PC-9 (cell line): ENCODE measurements around the gene MLXIPL. TPM values are rescaled to one million over a fixed set of nuclear protein-coding genes. Genes with fewer than 3 reads are reported as not detected.
"Not testable (repeated sequence)": the region's sequence is repeated elsewhere in the genome, so short reads cannot be mapped to it uniquely, and the experiment has no call there.

Source experiments
- BruUV-seq: library from RNA; stranded (reverse); fragments of 400-500 nt; replicated peaks from 2 replicates; lab custom pipeline; 2021; lab: Mats Ljungman, UMichigan
- CTCF ChIA-PET: fragments of 300-600 bp; sonication (Branson Sonifier 250); formaldehyde crosslinking; loops from one replicate; lab custom pipeline; 2022; ENCODE audit warnings: antibody characterized with exemption; lab: Charles Lee
- POLR2A ChIA-PET: fragments of 300-600 bp; sonication (Branson Sonifier 250); formaldehyde crosslinking; loops from one replicate; lab custom pipeline; 2022; ENCODE audit warnings: antibody characterized with exemption; ENCODE audit not compliant: unreplicated experiment; lab: Charles Lee
- DNase-seq, 2 experiments: peaks; one replicate each; pipeline versions ENCODE4 v3.0.0 to v3.0.0-alpha.2; 2015 to 2022; ENCODE audit warnings: mixed read lengths in 1 of 2
- H2AFZ ChIP-seq: fragments of 200-600 bp; sonication (generic); 2 replicates; pipeline ENCODE4 v1.8.1; 2017; ENCODE audit warnings: antibody characterized with exemption
- H3F3A ChIP-seq: fragments of 200-600 bp; sonication (generic); 2 replicates; pipeline ENCODE4 v1.8.1; 2017; ENCODE audit warnings: antibody characterized with exemption, mild to moderate bottlenecking, low read depth; ENCODE audit not compliant: insufficient read depth
- H3K27ac ChIP-seq: fragments of 200-600 bp; sonication (generic); 2 replicates; pipeline ENCODE4 v1.6.1; 2016; ENCODE audit warnings: mixed run types
- H3K27me3 ChIP-seq: fragments of 200-600 bp; sonication (generic); 2 replicates; pipeline ENCODE4 v1.6.1; 2016; ENCODE audit warnings: low read depth, mixed run types; ENCODE audit not compliant: insufficient read depth
- H3K36me3 ChIP-seq: fragments of 200-600 bp; sonication (generic); 2 replicates; pipeline ENCODE4 v1.6.1; 2016; ENCODE audit warnings: low read depth, mixed run types
- H3K4me1 ChIP-seq: fragments of 200-600 bp; sonication (generic); replicated peaks from 2 replicates; pipeline ENCODE4 v1.6.1; 2016; ENCODE audit warnings: mixed run types; ENCODE audit not compliant: insufficient read depth
- H3K4me2 ChIP-seq: fragments of 200-600 bp; sonication (generic); 2 replicates; pipeline ENCODE4 v1.6.1; 2017; ENCODE audit warnings: mixed run types
- H3K4me3 ChIP-seq: fragments of 200-600 bp; sonication (generic); 2 replicates; pipeline ENCODE4 v1.6.1; 2016; ENCODE audit warnings: mixed run types
- H3K79me2 ChIP-seq: fragments of 200-600 bp; sonication (generic); 2 replicates; pipeline ENCODE4 v1.6.1; 2017; ENCODE audit warnings: low read depth, mixed run types
- H3K9me2 ChIP-seq: fragments of 200-600 bp; sonication (generic); 2 replicates; pipeline ENCODE4 v1.8.1; 2017; ENCODE audit warnings: mild to moderate bottlenecking; ENCODE audit not compliant: insufficient read depth
- H3K9me3 ChIP-seq: fragments of 200-600 bp; sonication (generic); 2 replicates; pipeline ENCODE4 v1.8.1; 2016; ENCODE audit warnings: low read depth; ENCODE audit not compliant: insufficient read depth
- H4K20me1 ChIP-seq: fragments of 200-600 bp; sonication (generic); 2 replicates; pipeline ENCODE4 v1.8.1; 2017; ENCODE audit not compliant: insufficient read depth
- CTCF ChIP-seq: fragments of 200-600 bp; sonication (generic); conservative IDR thresholded peaks from 2 replicates; pipeline ENCODE4 v1.6.1; 2017; ENCODE audit warnings: mixed run types, antibody characterized with exemption, mild to moderate bottlenecking, moderate library complexity
- EZH2 ChIP-seq: fragments of 200-600 bp; sonication (generic); IDR thresholded peaks from 2 replicates; pipeline ENCODE4 v1.8.0; 2017; ENCODE audit warnings: antibody characterized with exemption, low read depth
- intact Hi-C: fragments of 100-400 bp; cut with micrococcal nuclease; formaldehyde crosslinking; loops from one replicate; pipeline ENCODE4 v1.10.0; 2022; ENCODE audit not compliant: unreplicated experiment
- total RNA-seq: library from RNA; stranded (reverse); gene quantifications from 2 replicates; pipeline ENCODE4 v1.2.3, GENCODE V29; 2021

Gene MLXIPL
- total RNA-seq, 1 experiment from 2014 or later, result 24.9 TPM

DNA sequence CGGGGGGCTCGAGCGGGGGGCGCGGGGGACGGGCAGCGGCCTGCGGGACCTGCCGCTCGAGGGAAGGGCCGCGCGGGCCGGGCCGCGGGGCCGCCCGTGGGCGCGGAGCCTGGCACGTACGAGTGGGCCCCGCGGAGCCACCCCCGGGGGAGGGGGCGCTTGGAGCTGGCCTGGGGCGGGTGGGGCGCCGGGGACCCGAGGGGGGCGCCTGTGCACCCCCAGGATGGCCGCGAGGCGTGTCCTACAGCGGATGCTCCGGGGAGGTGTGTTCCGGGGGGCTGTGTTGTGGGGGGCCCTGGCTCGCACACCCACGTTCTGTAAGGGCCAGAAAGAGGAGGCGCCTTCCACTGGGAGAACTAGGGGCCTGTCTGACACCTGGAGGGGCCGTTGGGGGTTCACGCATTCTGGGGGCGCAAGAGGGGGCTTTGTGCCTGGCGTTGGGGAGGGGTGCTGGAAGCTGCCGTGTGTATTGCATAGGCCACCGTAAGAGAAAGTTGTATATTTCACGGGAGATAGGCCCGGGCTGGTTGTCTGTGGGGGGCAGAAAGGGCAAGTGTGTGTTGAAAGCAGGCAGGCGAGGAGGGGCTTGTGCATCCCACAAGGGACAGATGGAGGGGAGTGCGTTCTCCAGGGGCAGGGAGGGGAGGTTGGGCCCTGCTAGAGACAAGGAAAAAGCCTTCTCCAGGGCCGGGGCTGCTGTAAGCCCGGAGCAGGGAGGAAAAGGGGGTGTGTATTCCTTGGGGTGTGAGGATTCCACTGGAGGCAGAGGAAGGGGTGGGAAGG is 44.0 kb upstream of the MLXIPL start:
- no TSS peak for BruUV-seq
- ChIA-PET CTCF (interaction anchor here (0.6 to 0.7 kb wide), 3 partner anchors 61 to 1317 kb away, joined by 3 to 14 read pairs (median 3); no protein-coding TSS in a partner anchor), POLR2A (no interaction called here)
- Histone ChIP-seq H3K4me2 (peak overlapping the region; percentile 75), H3K4me1 (0 out of 2 replicates have a peak, but pooled peaks cover 4% of the 10 kb centered on the region), H3K4me3 (peak overlapping the region; percentile 40; the same call in 1 of the 2 replicates), H3K27ac (no peak overlapping the region), H3K9me2 (no peaks in the 10 kb centered on the region), H2AFZ (peak overlapping the region; percentile 73), H4K20me1 (no peaks in the 10 kb centered on the region), H3K36me3 (no peaks in the 10 kb centered on the region), H3K79me2 (no peaks in the 10 kb centered on the region), H3K9me3 (no peaks in the 10 kb centered on the region), H3F3A (peaks cover 21% of the 10 kb centered on the region; the same call in 1 of the 2 replicates), H3K27me3 (no peaks in the 10 kb centered on the region)
- TF ChIP-seq CTCF (no peak), EZH2 (no peak)
- DNase-seq, result no peak
- intact Hi-C loops, result loop anchor here (5.0 kb wide), 3 partner anchors 41 to 146 kb away; partner anchors contain the start of genes BAZ1B and STX1A

- intact Hi-C loops, result loop anchor here (1.0 to 5.0 kb wide), 4 partner anchors 40 to 145 kb away; partner anchors contain the start of genes BAZ1B and STX1A
- H3K4me3 ChIP-seq, result peak within 1 kb of the TSS; percentile 40; the same call in 1 of the 2 replicates
- peak within 1 kb of the TSS; percentile 75 for H3K4me2 ChIP-seq
- no peaks in the 10 kb centered on the region for H3K27me3 ChIP-seq
- H3K27ac ChIP-seq, result no peak within 1 kb of the TSS
- ChIA-PET POLR2A (interaction anchor here (0.5 kb wide), 1 partner anchor 38 kb away, joined by 4 read pairs; no protein-coding TSS in a partner anchor), CTCF (interaction anchor here (0.7 kb wide), 1 partner anchor 60 kb away, joined by 3 read pairs; no protein-coding TSS in a partner anchor)
- DNase-seq, result peak; percentile 69 to 97
- H2AFZ ChIP-seq, result peak within 1 kb of the TSS; percentile 73
- H4K20me1 ChIP-seq, result no peaks in the 10 kb centered on the region
- 0 out of 2 replicates have a peak, but pooled peaks cover 4% of the 10 kb centered on the region for H3K4me1 ChIP-seq
- peaks cover 18% of the 10 kb centered on the region; the same call in 1 of the 2 replicates for H3F3A ChIP-seq
- H3K79me2 ChIP-seq, result no peaks in the 10 kb centered on the region
- TF ChIP-seq CTCF, result peak; percentile 50; the same call in 1 of the 2 replicates
- TF ChIP-seq EZH2, result no peak
- H3K9me3 ChIP-seq, result no peaks in the 10 kb centered on the region
- BruUV-seq, result no TSS peak
- no peaks in the 10 kb centered on the region for H3K36me3 ChIP-seq
- no peaks in the 10 kb centered on the region for H3K9me2 ChIP-seq
These were observed 43.2 kb upstream of the MLXIPL start, which contains the start of gene VPS37D for GRCh38 chr7:73667344-73668102. Gene VPS37D (plus strand): TSS chr7:73667831. CDS start chr7:73667959, 128 bp downstream.

DNA sequence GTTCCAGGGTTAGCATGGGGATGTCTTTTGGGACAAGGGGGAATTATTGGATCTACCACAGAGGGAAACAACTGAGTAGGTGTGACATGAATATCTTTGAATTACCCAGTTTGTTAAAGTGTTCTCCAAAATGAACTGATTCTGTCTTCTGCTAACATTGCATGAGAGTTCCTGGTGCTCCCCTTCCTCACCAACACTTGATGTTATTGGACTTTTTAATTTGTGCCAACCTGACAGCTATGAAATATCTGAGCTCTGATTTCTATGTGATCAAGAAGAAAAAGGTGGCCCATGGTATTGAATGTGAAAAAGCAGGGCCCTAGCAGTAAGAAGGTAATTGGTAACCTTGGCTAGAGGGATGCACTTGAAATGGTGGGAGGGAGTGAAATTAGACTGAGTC is 38.7 kb upstream of the MLXIPL start:
- Histone ChIP-seq H3F3A (peaks cover 18% of the 10 kb centered on the region; the same call in 1 of the 2 replicates), H3K9me2 (no peaks in the 10 kb centered on the region), H3K4me3 (no peak overlapping the region), H3K36me3 (no peaks in the 10 kb centered on the region), H4K20me1 (no peaks in the 10 kb centered on the region), H3K4me1 (0 out of 2 replicates have a peak, but pooled peaks cover 4% of the 10 kb centered on the region), H3K79me2 (no peaks in the 10 kb centered on the region), H2AFZ (no peak overlapping the region), H3K27ac (no peak overlapping the region), H3K27me3 (no peaks in the 10 kb centered on the region), H3K9me3 (no peaks in the 10 kb centered on the region), H3K4me2 (no peak overlapping the region)
- DNase-seq, result no peak
- no TSS peak for BruUV-seq
- no peak for TF ChIP-seq CTCF
- no peak for TF ChIP-seq EZH2
- CTCF ChIA-PET, result interaction anchor here (0.6 kb wide), 1 partner anchor 60 kb away, joined by 4 read pairs; no protein-coding TSS in a partner anchor
- POLR2A ChIA-PET, result interaction anchor here (0.6 kb wide), 1 partner anchor 50 kb away, joined by 5 read pairs; no protein-coding TSS in a partner anchor
- intact Hi-C loops, result no loop called here

GRCh38 chr7:73660594-73660993 is 36.3 kb upstream of the MLXIPL start:
- H3K4me3 ChIP-seq, H4K20me1 ChIP-seq, H3K9me2 ChIP-seq, H3K27ac ChIP-seq, H3K27me3 ChIP-seq, BruUV-seq, H3K4me1 ChIP-seq, H3K9me3 ChIP-seq, H3K4me2 ChIP-seq, DNase-seq, H3K36me3 ChIP-seq, H3K79me2 ChIP-seq, intact Hi-C loops, CTCF ChIA-PET, H3F3A ChIP-seq, H2AFZ ChIP-seq: not testable (repeated sequence)
- POLR2A ChIA-PET, result interaction anchor here (0.6 kb wide), 1 partner anchor 135 kb away, joined by 4 read pairs; no protein-coding TSS in a partner anchor
